Natural killer cell (primary cell): Measurements from ENCODE around the gene E4F1. TPM values are rescaled to one million over a fixed set of nuclear protein-coding genes. Genes with fewer than 3 reads are reported as not detected.

Source experiments
- ATAC-seq, 3 donors: fragments of 150-1000 bp in 2 of 3; fragments of 200-7000 bp in 1 of 3; cut with Tn5 transposase; 1 replicate in 1 of 3; 2 replicates in 2 of 3; pipeline ENCODE4 v1.10.0; 2021; ENCODE audit warnings: mild to moderate bottlenecking in 2 of 3, moderate library complexity in 2 of 3
- DNase-seq, 2 donors: peaks; one replicate each; pipeline versions ENCODE4 v3.0.0 to v3.0.0-alpha.2; 2013 to 2021; ENCODE audit warnings: mixed read lengths in 1 of 2
- H3K27ac ChIP-seq: one replicate; pipeline ENCODE4 v1.5.1; 2013; ENCODE audit warnings: mild to moderate bottlenecking, low read length
- H3K27me3 ChIP-seq: one replicate; pipeline ENCODE4 v1.6.1; 2013; ENCODE audit warnings: low read length; ENCODE audit not compliant: control insufficient read depth, insufficient read depth
- H3K36me3 ChIP-seq: one replicate; pipeline ENCODE4 v1.6.1; 2013; ENCODE audit warnings: low read length; ENCODE audit not compliant: control insufficient read depth, insufficient read depth
- H3K4me1 ChIP-seq: one replicate; pipeline ENCODE4 v1.6.1; 2013; ENCODE audit warnings: low read length; ENCODE audit not compliant: control insufficient read depth, insufficient read depth
- H3K4me3 ChIP-seq: one replicate; pipeline ENCODE4 v1.5.1; 2013; ENCODE audit warnings: low read length
- H3K9me3 ChIP-seq: one replicate; pipeline ENCODE4 v1.6.1; 2013; ENCODE audit warnings: low read length; ENCODE audit not compliant: control insufficient read depth, insufficient read depth
- H3K27ac Mint-ChIP-seq, 2 donors: one replicate each; pipeline ENCODE4 v1.8.0; 2022; ENCODE audit warnings: mild to moderate bottlenecking in 2 of 2, mixed read lengths in 2 of 2, moderate library complexity in 1 of 2
- H3K27me3 Mint-ChIP-seq, 2 donors: one replicate each; pipeline ENCODE4 v1.8.0; 2022; ENCODE audit warnings: low read depth in 2 of 2, mixed read lengths in 2 of 2
- H3K36me3 Mint-ChIP-seq: one replicate; pipeline ENCODE4 v1.8.0; 2022; ENCODE audit warnings: mixed read lengths
- H3K4me1 Mint-ChIP-seq, 2 donors: one replicate each; pipeline ENCODE4 v1.8.0; 2022; ENCODE audit warnings: mixed read lengths in 2 of 2
- H3K4me3 Mint-ChIP-seq: one replicate; pipeline ENCODE4 v1.8.0; 2022; ENCODE audit warnings: mild to moderate bottlenecking, moderate library complexity, mixed read lengths
- H3K9me3 Mint-ChIP-seq, 2 donors: one replicate each; pipeline ENCODE4 v1.8.0; 2022; ENCODE audit warnings: mixed read lengths in 2 of 2
- CTCF ChIP-seq: fragments of 200-600 bp; IDR thresholded peaks from one replicate; pipeline ENCODE4 v1.8.0; 2022; ENCODE audit warnings: antibody characterized with exemption
- WGBS: methylation state at CpG from one replicate; pipeline ENCODE4 v1.1.7; 2013; ENCODE audit warnings: missing lambda C conversion rate; ENCODE audit not compliant: insufficient coverage; 5-methylcytosine and 5-hydroxymethylcytosine counted together
- intact Hi-C: fragments of 100-400 bp; cut with micrococcal nuclease; formaldehyde crosslinking; loops from one replicate; pipeline ENCODE4 v1.14.2; 2022
- total RNA-seq, 4 donors: library from RNA; stranded (reverse); fragments of 120-200 nt in 1 of 4; gene quantifications; one replicate each; pipeline versions ENCODE4 v1.2.3 to v1.2.4, GENCODE V29; 2013 to 2022

Gene E4F1
- 10 to 100 TPM; 43.6 to 45.7 (median 45.7) TPM for total RNA-seq
- total RNA-seq (2013), result 28.9 TPM

- under 1% methylated on average over 82 of the region's 82 CpGs for WGBS
- peak within 1 kb of the TSS; percentile 63 to 88 for H3K27ac Mint-ChIP-seq
- peaks cover 22% of the 10 kb centered on the region for H3K4me1 ChIP-seq
- H3K9me3 Mint-ChIP-seq, result no peaks in the 10 kb centered on the region
- no peaks in the 10 kb centered on the region for H3K9me3 ChIP-seq
- peak within 1 kb of the TSS; percentile 97 for H3K4me3 ChIP-seq
- H3K27me3 Mint-ChIP-seq, result no peaks in the 10 kb centered on the region
- H3K36me3 Mint-ChIP-seq, result no peaks in the 10 kb centered on the region
- peak; percentile 96 to 99 for DNase-seq
- intact Hi-C loops, result loop anchor here (1.0 to 5.0 kb wide), 2 partner anchors 28 to 44 kb away; partner anchors contain the start of genes ECI1 and RNPS1
- peak within 1 kb of the TSS; percentile 87 for H3K4me3 Mint-ChIP-seq
- TF ChIP-seq CTCF, result no peak
- peaks cover 0 to 24% of the 10 kb centered on the region in 2 donors for H3K4me1 Mint-ChIP-seq
- peak; percentile 97 to 100 (median 97) for ATAC-seq
- H3K27me3 ChIP-seq, result no peaks in the 10 kb centered on the region
- H3K36me3 ChIP-seq, result peaks cover 7% of the 10 kb centered on the region
- H3K27ac ChIP-seq, result peak within 1 kb of the TSS; percentile 82
These were observed at the start of gene E4F1 for GRCh38 chr16:2223221-2223941. TSS of gene E4F1 (plus strand) at chr16:2223591. CDS start at chr16:2223614, 23 bp downstream.

GRCh38 chr16:2173916-2174315 is 49.5 kb upstream of the E4F1 start:
- Mint-ChIP-seq H3K4me3 (no peak overlapping the region), H3K36me3 (no peaks in the 10 kb centered on the region), H3K27ac (no peak overlapping the region), H3K27me3 (no peaks in the 10 kb centered on the region), H3K9me3 (no peaks in the 10 kb centered on the region), H3K4me1 (no peaks in the 10 kb centered on the region)
- H3K9me3 ChIP-seq, result no peaks in the 10 kb centered on the region
- ATAC-seq (no peak), DNase-seq (no peak)
- H3K4me1 ChIP-seq, result no peaks in the 10 kb centered on the region
- no peak overlapping the region for H3K4me3 ChIP-seq
- H3K27me3 ChIP-seq, result no peaks in the 10 kb centered on the region
- TF ChIP-seq CTCF, result no peak
- peaks cover 40% of the 10 kb centered on the region for H3K36me3 ChIP-seq
- 94% methylated on average over 4 of the region's 4 CpGs for WGBS
- no peak overlapping the region for H3K27ac ChIP-seq
- intact Hi-C loops, result no loop called here

- Histone ChIP-seq H3K27me3 (no peaks in the 10 kb centered on the region), H3K36me3 (peaks cover 40% of the 10 kb centered on the region), H3K4me3 (no peak overlapping the region), H3K4me1 (no peaks in the 10 kb centered on the region), H3K27ac (no peak overlapping the region), H3K9me3 (no peaks in the 10 kb centered on the region)
- H3K36me3 Mint-ChIP-seq, result no peaks in the 10 kb centered on the region
- no peaks in the 10 kb centered on the region for H3K27me3 Mint-ChIP-seq
- no peak for ATAC-seq
- no peaks in the 10 kb centered on the region for H3K9me3 Mint-ChIP-seq
- intact Hi-C loops, result no loop called here
- H3K27ac Mint-ChIP-seq, result no peak overlapping the region
- no peak for TF ChIP-seq CTCF
- no peaks in the 10 kb centered on the region for H3K4me1 Mint-ChIP-seq
- no peak for DNase-seq
- H3K4me3 Mint-ChIP-seq, result no peak overlapping the region
- WGBS, result 97% methylated on average over 21 of the region's 21 CpGs
These were observed 48.8 kb upstream of the E4F1 start for GRCh38 chr16:2174396-2175131.
